HG03457 (cell line): Measurements from ENCODE around the gene ARRDC5.
"Not testable (repeated sequence)": the region's sequence is repeated elsewhere in the genome, so short reads cannot be mapped to it uniquely, and the experiment has no call there.

ENCODE experiments used
- ATAC-seq: cut with Tn5 transposase; IDR thresholded peaks from one replicate; pipeline ENCODE4 v1.9.1; 2021; ENCODE audit warnings: moderate number of reproducible peaks; ENCODE audit not compliant: unreplicated experiment

ARRDC5 gene

GRCh38 chr19:4871711-4872110, 31.0 kb downstream of the ARRDC5 start:
- no peak for ATAC-seq

GRCh38 chr19:4870025-4870700, 32.5 kb downstream of the ARRDC5 start:
- no peak for ATAC-seq

- no peak for ATAC-seq
Measured at GRCh38 chr19:4868286-4868834, 34.3 kb downstream of the ARRDC5 start.

GRCh38 chr19:4867534-4868285, 35.0 kb downstream of the ARRDC5 start, which contains the start of gene PLIN3:
Gene PLIN3 (minus strand): TSS chr19:4867667. CDS start chr19:4861394, 6,273 bp downstream.
- ATAC-seq, result peak; percentile 60

- no peak for ATAC-seq
Measured at GRCh38 chr19:4866595-4867424, 35.9 kb downstream of the ARRDC5 start.

GRCh38 chr19:4861147-4861546, 41.5 kb downstream of the ARRDC5 start:
- no peak for ATAC-seq

- ATAC-seq, result no peak
Measured at GRCh38 chr19:4859697-4860096, 43.0 kb downstream of the ARRDC5 start.

- ATAC-seq, result not testable (repeated sequence)
Measured at GRCh38 chr19:4856468-4856867, 46.2 kb downstream of the ARRDC5 start.

- ATAC-seq, result not testable (repeated sequence)
Measured at GRCh38 chr19:4853506-4853905, 49.2 kb downstream of the ARRDC5 start.

- ATAC-seq, result no peak
Measured at GRCh38 chr19:4852484-4852883, 50.2 kb downstream of the ARRDC5 start.

- no peak for ATAC-seq
Measured at GRCh38 chr19:4851551-4852290, 51.0 kb downstream of the ARRDC5 start.

GRCh38 chr19:4849019-4849418, 53.7 kb downstream of the ARRDC5 start:
- ATAC-seq, result no peak

- no peak for ATAC-seq
Measured at GRCh38 chr19:4847190-4847973, 55.3 kb downstream of the ARRDC5 start.

GRCh38 chr19:4845975-4846374, 56.7 kb downstream of the ARRDC5 start:
- ATAC-seq, result not testable (repeated sequence)

- no peak for ATAC-seq
Measured at GRCh38 chr19:4844348-4845179, 58.1 kb downstream of the ARRDC5 start.

- no peak for ATAC-seq
Measured at GRCh38 chr19:4843647-4843965, 59.1 kb downstream of the ARRDC5 start.
